Stimulated activated naive CD8-positive, alpha-beta T cell treated with anti-CD3 and anti-CD28 coated beads, Interleukin-15, Interleukin-2, amounts not matched to agents 100 ng/mL and 50 ng/mL, for 24 hours (primary cell): ENCODE results near the gene RSPO1.

ENCODE experiments used
- H3K27ac Mint-ChIP-seq: one replicate; pipeline ENCODE4 v1.8.0; 2021; ENCODE audit warnings: mild to moderate bottlenecking, mixed read lengths
- H3K27me3 Mint-ChIP-seq: one replicate; pipeline ENCODE4 v1.8.0; 2021; ENCODE audit warnings: mixed read lengths
- H3K36me3 Mint-ChIP-seq: one replicate; pipeline ENCODE4 v1.8.0; 2021; ENCODE audit warnings: low read depth, mixed read lengths
- H3K4me1 Mint-ChIP-seq: one replicate; pipeline ENCODE4 v1.8.0; 2021; ENCODE audit warnings: low read depth, mixed read lengths
- H3K4me3 Mint-ChIP-seq: one replicate; pipeline ENCODE4 v1.8.0; 2021; ENCODE audit warnings: mild to moderate bottlenecking, mixed read lengths
- H3K9me3 Mint-ChIP-seq: one replicate; pipeline ENCODE4 v1.8.0; 2021; ENCODE audit warnings: mixed read lengths

The RSPO1 gene

DNA sequence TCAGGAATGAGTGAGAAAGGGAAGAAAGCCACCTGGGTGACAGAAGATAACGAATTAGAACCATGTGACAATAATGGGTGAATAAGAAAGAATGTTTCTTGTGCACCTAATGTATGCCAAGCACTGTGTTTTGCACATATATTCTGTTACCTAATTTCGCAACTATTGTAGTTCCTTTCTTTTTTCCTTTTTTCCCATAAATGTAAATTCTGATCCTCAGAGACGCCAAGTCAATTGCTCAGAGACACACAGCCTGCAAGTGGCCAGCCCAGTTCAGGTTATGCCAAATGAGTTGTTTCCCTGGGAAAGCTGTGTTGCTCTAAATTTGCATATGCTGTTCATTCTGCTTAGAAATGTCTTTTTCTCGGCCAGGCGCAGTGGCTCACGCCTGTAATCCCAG, 1.7 kb upstream of the RSPO1 start:
- no peaks in the 10 kb centered on the region for H3K36me3 Mint-ChIP-seq
- H3K27me3 Mint-ChIP-seq: peaks cover 51% of the 10 kb centered on the region
- no peak overlapping the region for H3K27ac Mint-ChIP-seq
- H3K9me3 Mint-ChIP-seq: no peaks in the 10 kb centered on the region
- peaks cover 11% of the 10 kb centered on the region for H3K4me1 Mint-ChIP-seq
- no peak overlapping the region for H3K4me3 Mint-ChIP-seq

DNA sequence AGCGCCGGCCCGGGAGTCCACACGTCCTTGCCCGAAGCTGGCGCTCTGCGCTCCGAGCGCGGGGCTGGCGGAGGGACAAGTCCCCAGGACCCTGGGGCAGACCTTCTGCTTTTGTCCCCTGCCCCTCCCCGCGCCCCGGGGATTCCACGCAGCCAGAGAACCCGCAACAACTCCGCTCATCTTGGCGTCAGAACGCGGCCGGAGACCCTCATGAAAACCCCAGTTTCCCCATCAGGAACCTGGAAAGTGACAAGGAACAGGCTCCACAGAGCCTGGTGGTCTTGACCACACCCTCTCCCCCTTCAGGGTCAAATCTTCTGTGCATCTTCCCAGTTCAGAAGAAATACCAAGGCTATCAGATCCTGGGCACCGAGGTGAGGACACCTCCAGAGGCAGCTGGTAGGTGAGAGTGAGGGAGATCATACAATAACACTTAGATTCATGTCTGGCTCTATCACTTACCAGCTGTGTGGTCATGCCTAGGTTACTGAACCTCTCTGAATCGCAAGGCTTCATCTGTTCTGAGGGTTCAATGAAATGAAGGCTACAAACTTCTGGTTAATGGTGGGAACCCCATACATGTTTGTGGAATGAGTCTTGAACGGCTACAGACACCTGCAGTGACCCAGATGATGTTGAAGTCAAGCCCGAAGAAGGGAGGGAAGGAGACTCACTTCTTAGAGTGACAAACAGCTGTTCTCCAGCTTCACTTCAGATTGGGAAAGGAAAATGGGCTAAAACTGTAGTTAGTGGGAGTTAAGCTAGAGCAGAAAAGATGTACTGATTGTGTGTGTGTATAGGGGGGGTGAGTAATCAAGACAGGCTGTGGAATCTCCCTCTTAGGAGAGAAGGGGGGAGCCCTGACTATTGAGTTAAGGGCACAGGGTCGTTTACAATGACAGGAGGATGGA, 555 bp upstream of the RSPO1 start:
- Mint-ChIP-seq H3K36me3 (no peaks in the 10 kb centered on the region), H3K27me3 (peaks cover 63% of the 10 kb centered on the region), H3K4me1 (peaks cover 11% of the 10 kb centered on the region), H3K4me3 (peak overlapping the region; percentile 12), H3K27ac (no peak overlapping the region), H3K9me3 (no peaks in the 10 kb centered on the region)

DNA sequence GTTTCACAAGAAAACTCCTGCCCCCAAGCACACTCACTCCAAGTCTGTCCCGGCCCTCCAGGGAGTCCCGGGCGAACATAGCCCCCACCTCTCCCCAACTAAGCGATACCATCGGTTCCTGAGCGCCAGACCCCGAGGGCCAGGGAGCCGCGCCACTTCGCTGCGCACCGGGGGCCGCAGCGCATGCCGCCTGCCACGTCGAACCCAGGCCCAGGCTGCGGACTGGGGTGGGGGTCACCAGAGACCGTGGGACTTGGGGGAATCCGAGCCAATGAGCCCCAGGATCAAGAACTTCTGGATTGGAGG, 801 bp downstream of the RSPO1 start:
- Mint-ChIP-seq H3K27me3 (peaks cover 75% of the 10 kb centered on the region), H3K4me1 (peaks cover 11% of the 10 kb centered on the region), H3K27ac (no peak overlapping the region), H3K4me3 (no peak overlapping the region), H3K9me3 (no peaks in the 10 kb centered on the region), H3K36me3 (no peaks in the 10 kb centered on the region)

DNA sequence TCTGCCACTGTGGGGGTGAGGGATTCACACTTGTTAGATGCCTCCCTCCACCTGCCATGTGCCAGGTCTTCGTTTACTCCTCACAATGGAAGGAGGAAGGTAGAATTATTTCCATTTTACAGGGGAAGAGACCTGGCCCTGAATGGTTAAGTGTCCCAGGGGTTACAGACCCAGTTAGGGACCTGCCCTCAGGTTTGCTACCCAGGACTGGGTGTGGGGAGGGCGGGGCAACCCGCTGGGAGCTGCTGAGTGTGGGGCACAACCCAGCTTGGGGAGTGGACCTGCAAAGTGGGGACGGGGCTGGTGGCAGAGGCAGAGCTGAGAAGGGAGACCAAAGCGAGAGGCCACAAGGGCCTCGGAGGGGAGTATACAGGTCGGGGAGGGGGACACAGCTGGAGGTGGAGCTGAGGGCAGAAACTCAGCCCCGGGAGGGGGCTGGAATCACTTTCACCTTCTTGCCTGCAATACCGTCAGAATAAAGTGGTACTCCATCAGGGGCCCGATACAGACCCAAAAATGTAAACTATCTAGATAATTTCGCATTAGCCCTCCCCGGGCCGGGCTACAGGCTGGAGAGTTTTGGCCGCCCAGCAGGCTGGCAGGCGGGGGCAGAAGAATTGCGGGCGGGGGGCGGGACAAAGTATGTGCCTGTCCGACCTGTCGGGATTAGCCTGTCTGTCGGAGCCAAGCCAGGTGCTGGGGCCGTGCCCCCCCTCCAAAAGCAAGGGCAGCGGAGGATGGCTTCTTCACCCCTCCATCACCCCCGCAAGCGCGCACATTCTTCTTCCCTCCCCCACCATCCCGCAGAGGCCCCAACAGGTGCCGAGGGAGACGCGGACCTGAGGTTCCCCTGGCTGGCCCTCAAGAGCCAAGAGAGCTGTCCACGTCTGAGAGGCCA, 1.4 kb downstream of the RSPO1 start:
- Mint-ChIP-seq H3K36me3 (no peaks in the 10 kb centered on the region), H3K4me3 (no peak overlapping the region)

DNA sequence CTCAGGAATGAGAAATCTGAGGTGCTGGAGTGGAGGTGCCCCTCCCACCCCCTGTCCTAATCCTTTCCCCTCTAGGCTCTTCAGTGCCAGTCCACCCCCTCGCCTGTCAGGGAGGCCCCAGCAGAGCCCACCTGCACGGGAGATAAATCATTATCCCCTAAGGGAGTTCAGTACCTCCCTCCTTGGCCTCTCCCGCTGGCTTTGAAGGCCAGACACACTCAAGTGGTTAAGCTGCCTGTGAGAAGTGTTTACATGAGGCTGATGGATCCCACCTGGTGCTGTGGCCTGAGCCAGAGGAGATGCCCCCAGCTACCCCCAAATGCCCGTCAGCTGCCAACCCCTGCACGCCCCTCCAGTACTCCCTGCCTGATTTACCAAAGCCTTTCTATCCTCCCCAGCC, 3.7 kb downstream of the RSPO1 start:
- Mint-ChIP-seq H3K4me1 (peaks cover 11% of the 10 kb centered on the region), H3K27ac (no peak overlapping the region), H3K4me3 (no peak overlapping the region), H3K36me3 (no peaks in the 10 kb centered on the region), H3K9me3 (no peaks in the 10 kb centered on the region), H3K27me3 (peaks cover 86% of the 10 kb centered on the region)

More for the DNA sequence above, 1.4 kb downstream of the RSPO1 start:
- Mint-ChIP-seq H3K9me3 (no peaks in the 10 kb centered on the region), H3K27ac (no peak overlapping the region), H3K27me3 (peaks cover 81% of the 10 kb centered on the region), H3K4me1 (peaks cover 11% of the 10 kb centered on the region)

DNA sequence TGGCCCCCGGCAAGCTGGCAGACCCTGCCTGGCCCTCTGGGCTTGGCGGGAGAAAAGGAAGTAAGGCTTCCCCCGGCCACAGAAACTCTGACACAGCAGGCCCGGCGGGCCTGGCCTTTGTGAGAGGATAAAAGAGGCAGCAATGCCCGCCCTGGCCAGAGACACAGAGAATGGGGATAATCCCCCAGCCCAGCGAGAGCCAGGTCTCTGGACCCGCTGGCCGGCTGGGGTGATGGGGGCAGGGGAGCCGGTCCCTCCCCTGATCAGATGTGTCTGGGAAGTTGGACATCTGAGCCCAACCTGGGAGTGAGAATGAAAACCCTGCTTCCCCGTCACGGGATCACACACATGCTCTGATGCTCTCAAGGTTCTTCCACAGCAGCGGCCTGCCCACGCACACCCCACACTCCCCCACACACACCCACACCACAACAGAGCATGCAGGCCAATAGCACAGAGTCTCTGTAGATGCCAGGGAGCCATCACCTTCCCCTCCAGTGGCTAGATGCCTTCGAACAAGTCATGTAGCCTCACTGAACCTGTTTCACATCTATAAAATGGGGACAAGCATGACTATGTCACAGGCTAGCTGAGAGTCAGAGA, 4.2 kb downstream of the RSPO1 start:
- Mint-ChIP-seq H3K4me3 (no peak overlapping the region), H3K36me3 (no peaks in the 10 kb centered on the region), H3K4me1 (peaks cover 9% of the 10 kb centered on the region), H3K27ac (no peak overlapping the region), H3K27me3 (peaks cover 83% of the 10 kb centered on the region), H3K9me3 (no peaks in the 10 kb centered on the region)

DNA sequence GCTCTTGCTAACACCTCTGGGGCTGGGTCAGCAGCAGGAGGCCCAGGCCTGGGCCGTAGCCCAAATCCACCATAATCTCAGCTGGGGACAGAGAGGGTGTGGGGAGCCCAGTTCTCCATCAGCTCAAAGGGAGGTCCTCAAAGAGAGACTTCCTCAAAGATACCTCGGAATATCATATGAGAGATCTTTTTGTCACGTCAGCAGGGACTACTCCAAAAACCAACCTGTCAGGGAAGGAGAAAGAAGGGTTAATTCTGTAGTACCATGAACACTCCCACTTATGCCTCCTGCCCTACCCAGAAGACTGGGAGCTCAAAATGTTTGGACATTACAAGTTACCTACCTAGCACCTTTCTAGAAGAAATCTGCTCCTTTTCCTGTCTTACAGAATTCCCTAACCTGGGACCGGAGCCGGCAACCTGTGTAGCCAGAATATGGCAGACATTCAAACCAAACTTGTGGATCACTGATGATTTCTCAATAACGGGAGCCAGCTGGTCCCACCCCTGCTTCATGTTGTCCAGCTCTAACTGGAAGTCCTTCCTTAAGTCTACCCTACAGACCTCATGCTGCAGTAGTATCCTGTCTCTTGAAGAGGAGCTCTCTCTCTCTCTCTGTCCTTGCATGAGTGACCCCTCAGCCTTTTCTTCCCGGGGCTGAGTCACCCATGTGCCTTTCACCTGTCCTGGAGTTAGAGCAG, 4.8 kb downstream of the RSPO1 start:
- no peak overlapping the region for H3K4me3 Mint-ChIP-seq
- H3K36me3 Mint-ChIP-seq: no peaks in the 10 kb centered on the region
- peaks cover 81% of the 10 kb centered on the region for H3K27me3 Mint-ChIP-seq
- H3K9me3 Mint-ChIP-seq: no peaks in the 10 kb centered on the region
- peaks cover 3% of the 10 kb centered on the region for H3K4me1 Mint-ChIP-seq
- no peak overlapping the region for H3K27ac Mint-ChIP-seq

DNA sequence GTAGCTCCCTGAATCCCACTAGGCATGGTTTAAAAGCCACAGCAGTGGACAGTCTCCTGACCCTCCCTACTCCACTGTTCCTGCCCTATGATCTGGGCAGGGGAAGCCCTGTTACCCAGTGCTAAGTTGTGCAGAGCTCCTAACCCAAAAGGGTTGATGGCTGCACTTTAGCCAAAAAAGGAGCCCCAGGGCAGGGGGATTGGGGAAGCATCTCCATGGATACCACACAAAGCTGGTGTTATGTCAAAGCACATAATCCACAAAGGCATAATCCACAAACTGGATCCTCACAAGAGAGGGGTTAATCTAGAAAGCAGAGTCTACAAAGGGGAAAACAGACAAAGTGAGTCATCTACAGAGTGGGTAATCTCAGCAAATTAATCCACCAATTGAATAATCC, 5.7 kb downstream of the RSPO1 start:
- peaks cover 81% of the 10 kb centered on the region for H3K27me3 Mint-ChIP-seq
- H3K4me3 Mint-ChIP-seq: no peak overlapping the region
- no peaks in the 10 kb centered on the region for H3K36me3 Mint-ChIP-seq
- no peaks in the 10 kb centered on the region for H3K9me3 Mint-ChIP-seq
- H3K27ac Mint-ChIP-seq: no peak overlapping the region
- peaks cover 3% of the 10 kb centered on the region for H3K4me1 Mint-ChIP-seq

DNA sequence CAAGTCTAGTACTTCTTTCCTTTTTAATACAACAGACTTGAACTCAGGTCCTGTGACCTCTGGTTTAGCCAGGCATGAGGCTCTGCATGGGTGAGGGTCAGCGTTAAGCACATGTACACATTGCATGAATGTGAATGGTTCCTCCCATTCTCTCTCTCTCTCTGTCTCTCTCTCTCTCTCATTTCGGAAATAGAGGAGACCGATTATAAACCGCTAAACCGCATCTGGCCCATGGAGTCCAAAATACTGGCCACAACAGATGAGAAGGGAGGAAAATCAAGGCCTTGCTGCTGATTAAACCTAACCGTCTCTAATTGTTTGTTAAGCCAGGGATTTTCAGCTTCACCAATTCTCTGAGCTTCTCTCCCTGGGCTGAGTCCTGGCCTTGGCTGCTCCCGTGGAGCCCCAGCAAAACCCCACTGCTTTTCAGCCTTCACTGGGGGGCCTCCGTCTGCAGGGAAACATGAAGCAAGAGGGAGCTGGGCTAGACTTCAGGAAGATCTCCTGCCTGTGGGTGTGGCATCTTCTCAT, 6.6 kb downstream of the RSPO1 start:
- no peak overlapping the region for H3K27ac Mint-ChIP-seq
- no peaks in the 10 kb centered on the region for H3K36me3 Mint-ChIP-seq
- no peaks in the 10 kb centered on the region for H3K9me3 Mint-ChIP-seq
- peaks cover 3% of the 10 kb centered on the region for H3K4me1 Mint-ChIP-seq
- no peak overlapping the region for H3K4me3 Mint-ChIP-seq
- peaks cover 73% of the 10 kb centered on the region for H3K27me3 Mint-ChIP-seq

DNA sequence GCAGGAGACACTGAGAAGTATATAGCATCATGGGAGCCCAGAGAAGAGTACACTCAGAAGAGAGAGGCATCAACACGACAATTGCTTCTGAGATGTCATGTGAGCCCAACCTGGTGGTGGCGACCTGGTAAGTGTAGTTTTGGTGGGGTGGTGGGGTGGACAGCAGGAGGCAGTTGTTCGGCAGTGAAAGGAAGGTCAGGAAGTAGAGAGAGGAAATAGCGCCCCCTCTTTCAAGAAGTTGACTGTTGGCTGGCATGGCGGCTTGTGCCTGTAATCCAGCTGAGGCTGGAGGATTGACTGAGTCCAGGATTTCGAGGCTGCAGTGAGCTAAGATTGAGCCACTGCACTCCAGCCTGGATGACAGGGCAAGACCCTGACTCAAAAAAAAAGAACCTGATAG, 12.6 kb downstream of the RSPO1 start:
- H3K27me3 Mint-ChIP-seq: peaks cover 40% of the 10 kb centered on the region
- no peaks in the 10 kb centered on the region for H3K4me1 Mint-ChIP-seq
- H3K4me3 Mint-ChIP-seq: no peak overlapping the region
- H3K36me3 Mint-ChIP-seq: no peaks in the 10 kb centered on the region
- H3K27ac Mint-ChIP-seq: no peak overlapping the region
- no peaks in the 10 kb centered on the region for H3K9me3 Mint-ChIP-seq

DNA sequence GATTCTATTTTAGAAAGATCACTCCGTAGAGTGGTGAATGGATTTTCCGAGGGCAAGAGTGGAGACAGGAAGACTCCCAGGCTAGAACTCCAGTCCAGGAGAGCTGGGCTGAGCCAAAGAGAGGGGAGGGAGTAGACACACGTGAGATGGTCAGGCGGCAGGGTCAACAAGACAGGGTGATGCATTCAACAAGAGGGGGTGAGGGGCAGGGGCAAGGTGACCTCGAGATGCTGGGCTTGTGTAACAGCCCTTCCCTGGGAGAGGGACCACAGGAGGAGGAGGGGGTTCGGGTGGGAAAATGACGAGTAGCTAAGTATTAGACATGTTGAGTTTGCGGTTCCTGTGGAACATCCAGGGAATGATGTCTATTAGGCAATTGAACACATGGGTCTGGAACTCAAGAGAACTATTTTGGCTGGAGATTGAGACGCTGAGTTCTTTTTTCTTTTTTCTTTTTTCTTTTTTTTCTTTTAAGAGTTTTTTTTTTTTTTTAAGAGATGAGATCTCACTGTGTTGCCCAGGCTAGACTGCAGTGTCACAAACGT, 13.3 kb downstream of the RSPO1 start:
- H3K4me3 Mint-ChIP-seq: no peak overlapping the region
- H3K27me3 Mint-ChIP-seq: peaks cover 39% of the 10 kb centered on the region
- H3K4me1 Mint-ChIP-seq: no peaks in the 10 kb centered on the region
- no peaks in the 10 kb centered on the region for H3K36me3 Mint-ChIP-seq
- no peaks in the 10 kb centered on the region for H3K9me3 Mint-ChIP-seq
- H3K27ac Mint-ChIP-seq: no peak overlapping the region

DNA sequence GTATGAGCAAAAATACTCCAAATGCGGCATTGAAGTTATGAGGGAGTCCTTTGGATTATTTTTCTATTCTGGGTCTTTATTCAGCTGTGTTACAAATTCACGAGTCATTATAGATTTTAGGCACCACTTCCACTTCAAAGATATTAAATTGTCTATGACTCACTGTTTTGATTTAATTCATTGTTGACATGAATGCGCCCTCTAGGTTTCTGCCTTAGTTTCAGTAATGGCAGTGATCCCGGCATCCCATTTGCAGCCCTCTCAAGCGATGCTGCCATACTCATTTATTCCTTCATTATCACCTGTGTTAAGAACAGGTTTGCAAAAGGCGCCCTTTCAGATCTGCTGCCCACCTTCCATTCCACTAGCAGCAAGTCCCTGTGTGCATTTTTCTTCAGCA, 14.0 kb downstream of the RSPO1 start:
- Mint-ChIP-seq H3K27me3 (peaks cover 40% of the 10 kb centered on the region), H3K9me3 (no peaks in the 10 kb centered on the region), H3K4me1 (no peaks in the 10 kb centered on the region), H3K36me3 (no peaks in the 10 kb centered on the region), H3K4me3 (no peak overlapping the region), H3K27ac (no peak overlapping the region)

DNA sequence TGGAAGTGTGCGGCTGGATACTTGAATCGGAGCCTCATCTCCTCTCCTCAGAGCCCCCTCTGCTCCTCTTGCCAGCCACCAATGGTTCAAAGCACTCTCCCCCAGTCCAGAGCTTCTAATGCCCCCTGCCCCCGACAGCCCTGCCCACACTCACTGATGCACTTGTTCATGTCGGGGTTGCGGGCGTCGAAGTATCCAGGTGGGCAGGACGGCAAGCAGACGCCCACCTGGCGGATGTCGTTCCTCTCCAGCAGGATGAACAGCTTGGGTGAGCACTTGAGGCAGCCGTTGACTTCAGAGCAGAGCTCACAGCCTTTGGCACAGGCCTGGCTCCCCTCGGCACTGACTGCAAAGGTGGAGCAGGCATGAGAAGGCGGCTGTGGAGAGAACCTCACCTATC, 18.4 kb downstream of the RSPO1 start:
- no peak overlapping the region for H3K4me3 Mint-ChIP-seq
- no peaks in the 10 kb centered on the region for H3K4me1 Mint-ChIP-seq
- no peak overlapping the region for H3K27ac Mint-ChIP-seq
- no peaks in the 10 kb centered on the region for H3K9me3 Mint-ChIP-seq
- H3K27me3 Mint-ChIP-seq: peaks cover 41% of the 10 kb centered on the region
- no peaks in the 10 kb centered on the region for H3K36me3 Mint-ChIP-seq

DNA sequence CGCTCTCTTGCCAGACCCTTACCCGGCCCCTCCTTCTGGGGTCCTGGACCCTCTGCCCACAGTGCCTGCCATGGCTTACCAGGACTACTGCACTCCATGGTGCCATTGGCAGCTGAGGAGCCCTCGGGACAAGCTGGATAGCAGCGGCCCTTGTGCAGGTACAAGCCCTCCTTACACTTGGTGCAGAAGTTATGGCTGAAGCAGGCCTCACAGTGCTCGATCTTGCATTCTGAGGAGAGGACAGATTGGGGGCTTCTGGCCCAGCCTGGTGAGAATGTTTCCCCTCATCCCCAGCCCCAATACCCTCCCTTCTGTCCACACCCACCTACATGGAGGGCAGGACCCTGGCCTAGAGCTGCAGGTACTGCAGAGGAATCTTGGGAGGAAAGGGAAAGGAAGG, 20.6 kb downstream of the RSPO1 start:
- Mint-ChIP-seq H3K36me3 (no peaks in the 10 kb centered on the region), H3K4me3 (no peak overlapping the region), H3K9me3 (no peaks in the 10 kb centered on the region), H3K27me3 (peaks cover 34% of the 10 kb centered on the region), H3K27ac (no peak overlapping the region), H3K4me1 (no peaks in the 10 kb centered on the region)
